ENCODE data around the gene SAMD4B. TPM values are rescaled to one million over a fixed set of nuclear protein-coding genes. Genes with fewer than 3 reads are reported as not detected.

The SAMD4B gene
- total RNA-seq, 1 donor = 85.0 TPM

DNA sequence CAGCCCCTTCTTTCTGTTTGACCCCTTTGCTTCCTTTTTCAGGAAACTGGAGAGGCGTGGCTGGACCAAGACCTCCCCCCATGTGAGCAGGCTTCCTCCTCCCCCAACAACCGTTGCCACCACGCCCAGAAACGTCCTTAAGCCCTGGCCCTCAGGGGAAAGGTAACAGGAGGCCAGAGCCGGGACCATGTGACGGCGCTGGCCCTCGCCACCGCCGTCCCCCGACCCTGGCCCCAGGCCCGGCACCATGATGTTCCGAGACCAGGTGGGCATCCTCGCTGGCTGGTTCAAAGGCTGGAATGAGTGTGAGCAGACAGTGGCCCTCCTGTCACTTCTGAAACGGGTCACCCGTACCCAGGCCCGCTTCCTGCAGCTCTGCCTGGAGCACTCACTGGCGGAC lies 14.4 kb downstream of the SAMD4B start:
- no peak overlapping the region for H3K4me3 ChIP-seq (ENCODE audit: insufficient read depth, low read length)
- no peak for DNase-seq (ENCODE audit: insufficient read length, low spot score, missing footprints)
- peaks cover 54% of the 10 kb centered on the region for H3K79me2 ChIP-seq (ENCODE audit: insufficient read depth, low read length)
- peaks cover 81% of the 10 kb centered on the region for H3K36me3 ChIP-seq (ENCODE audit: insufficient read depth, low read length)
- H3K4me2 ChIP-seq (ENCODE audit: insufficient read depth, low read length) = no peak overlapping the region
- no peaks in the 10 kb centered on the region for H3K27me3 ChIP-seq (ENCODE audit: insufficient read depth, low read length)
- H2AFZ ChIP-seq (ENCODE audit: low read length) = no peak overlapping the region
- H4K20me1 ChIP-seq (ENCODE audit: insufficient read depth, low read length) = peaks cover 7% of the 10 kb centered on the region
- peaks cover 15% of the 10 kb centered on the region for H3K4me1 ChIP-seq (ENCODE audit: insufficient read depth, low read length)
- no peak overlapping the region for H3K27ac ChIP-seq (ENCODE audit: low read depth, low read length)
- no peaks in the 10 kb centered on the region for H3K9me3 ChIP-seq (ENCODE audit: low read depth, low read length)
- TF ChIP-seq, protein P1, sequence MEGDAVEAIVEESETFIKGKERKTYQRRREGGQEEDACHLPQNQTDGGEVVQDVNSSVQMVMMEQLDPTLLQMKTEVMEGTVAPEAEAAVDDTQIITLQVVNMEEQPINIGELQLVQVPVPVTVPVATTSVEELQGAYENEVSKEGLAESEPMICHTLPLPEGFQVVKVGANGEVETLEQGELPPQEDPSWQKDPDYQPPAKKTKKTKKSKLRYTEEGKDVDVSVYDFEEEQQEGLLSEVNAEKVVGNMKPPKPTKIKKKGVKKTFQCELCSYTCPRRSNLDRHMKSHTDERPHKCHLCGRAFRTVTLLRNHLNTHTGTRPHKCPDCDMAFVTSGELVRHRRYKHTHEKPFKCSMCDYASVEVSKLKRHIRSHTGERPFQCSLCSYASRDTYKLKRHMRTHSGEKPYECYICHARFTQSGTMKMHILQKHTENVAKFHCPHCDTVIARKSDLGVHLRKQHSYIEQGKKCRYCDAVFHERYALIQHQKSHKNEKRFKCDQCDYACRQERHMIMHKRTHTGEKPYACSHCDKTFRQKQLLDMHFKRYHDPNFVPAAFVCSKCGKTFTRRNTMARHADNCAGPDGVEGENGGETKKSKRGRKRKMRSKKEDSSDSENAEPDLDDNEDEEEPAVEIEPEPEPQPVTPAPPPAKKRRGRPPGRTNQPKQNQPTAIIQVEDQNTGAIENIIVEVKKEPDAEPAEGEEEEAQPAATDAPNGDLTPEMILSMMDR (IDR thresholded peaks at IDR 0.05; ENCODE audit: extremely low read depth, low read depth, low read length) = no peak

DNA sequence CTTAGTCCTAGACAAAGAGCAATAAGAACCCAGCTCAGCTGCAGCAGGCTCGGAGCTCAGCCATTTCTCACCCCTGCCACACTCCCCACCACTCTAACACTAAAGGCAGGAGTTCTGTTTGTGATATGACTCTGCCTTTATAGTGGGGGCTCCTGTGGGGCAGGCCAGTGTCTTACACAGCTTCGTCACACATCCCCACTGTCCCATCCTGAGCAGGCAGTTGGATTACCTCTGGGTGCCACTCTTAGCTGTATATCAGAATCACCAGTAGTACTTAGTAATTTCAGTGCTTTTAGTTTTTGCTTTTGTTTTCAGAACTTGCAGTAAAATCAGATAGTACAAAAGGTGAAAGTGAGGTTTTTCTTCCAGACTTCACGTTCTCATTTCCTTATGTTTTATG lies 16.8 kb downstream of the SAMD4B start:
- H3K27me3 ChIP-seq (ENCODE audit: insufficient read depth, low read length) = no peaks in the 10 kb centered on the region
- H3K9me3 ChIP-seq (ENCODE audit: low read depth, low read length) = no peaks in the 10 kb centered on the region
- no peak overlapping the region for H3K4me3 ChIP-seq (ENCODE audit: insufficient read depth, low read length)
- peaks cover 21% of the 10 kb centered on the region for H3K4me1 ChIP-seq (ENCODE audit: insufficient read depth, low read length)
- peaks cover 72% of the 10 kb centered on the region for H3K36me3 ChIP-seq (ENCODE audit: insufficient read depth, low read length)
- no peak overlapping the region for H2AFZ ChIP-seq (ENCODE audit: low read length)
- no peak for DNase-seq (ENCODE audit: insufficient read length, low spot score, missing footprints)
- peaks cover 7% of the 10 kb centered on the region for H4K20me1 ChIP-seq (ENCODE audit: insufficient read depth, low read length)
- peaks cover 39% of the 10 kb centered on the region for H3K79me2 ChIP-seq (ENCODE audit: insufficient read depth, low read length)
- H3K4me2 ChIP-seq (ENCODE audit: insufficient read depth, low read length) = no peak overlapping the region
- no peak overlapping the region for H3K27ac ChIP-seq (ENCODE audit: low read depth, low read length)
- TF ChIP-seq, protein P1 (IDR thresholded peaks at IDR 0.05; ENCODE audit: extremely low read depth, low read depth, low read length) = no peak

DNA sequence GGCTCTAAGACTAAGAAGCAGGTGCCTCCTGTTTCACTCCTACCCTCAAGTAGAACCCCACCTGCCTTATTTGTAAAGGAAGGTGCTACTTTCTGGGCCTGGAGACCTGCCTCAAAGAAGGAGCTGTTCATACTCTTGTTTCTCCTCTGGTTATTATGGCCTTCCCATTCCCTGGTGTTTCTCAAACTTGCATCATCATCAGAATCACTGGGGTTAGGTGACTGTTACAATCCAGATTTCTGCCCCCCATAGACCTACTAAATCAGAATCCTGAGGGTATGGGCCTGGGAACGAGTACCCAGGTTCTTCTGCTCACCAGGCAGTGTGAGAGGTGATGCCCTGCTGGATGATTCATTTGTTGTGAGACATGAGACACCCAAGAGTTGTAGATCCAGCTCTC lies 18.4 kb downstream of the SAMD4B start:
- TF ChIP-seq, protein P1 (IDR thresholded peaks at IDR 0.05; ENCODE audit: extremely low read depth, low read depth, low read length) = no peak
- Histone ChIP-seq H3K4me1 (ENCODE audit: insufficient read depth, low read length) (peaks cover 26% of the 10 kb centered on the region), H3K9me3 (ENCODE audit: low read depth, low read length) (no peaks in the 10 kb centered on the region), H3K4me3 (ENCODE audit: insufficient read depth, low read length) (no peak overlapping the region), H3K4me2 (ENCODE audit: insufficient read depth, low read length) (no peak overlapping the region), H2AFZ (ENCODE audit: low read length) (no peak overlapping the region), H4K20me1 (ENCODE audit: insufficient read depth, low read length) (peaks cover 8% of the 10 kb centered on the region), H3K27ac (ENCODE audit: low read depth, low read length) (no peak overlapping the region), H3K27me3 (ENCODE audit: insufficient read depth, low read length) (no peaks in the 10 kb centered on the region), H3K36me3 (ENCODE audit: insufficient read depth, low read length) (peaks cover 66% of the 10 kb centered on the region), H3K79me2 (ENCODE audit: insufficient read depth, low read length) (peaks cover 37% of the 10 kb centered on the region)
- DNase-seq (ENCODE audit: insufficient read length, low spot score, missing footprints) = no peak

DNA sequence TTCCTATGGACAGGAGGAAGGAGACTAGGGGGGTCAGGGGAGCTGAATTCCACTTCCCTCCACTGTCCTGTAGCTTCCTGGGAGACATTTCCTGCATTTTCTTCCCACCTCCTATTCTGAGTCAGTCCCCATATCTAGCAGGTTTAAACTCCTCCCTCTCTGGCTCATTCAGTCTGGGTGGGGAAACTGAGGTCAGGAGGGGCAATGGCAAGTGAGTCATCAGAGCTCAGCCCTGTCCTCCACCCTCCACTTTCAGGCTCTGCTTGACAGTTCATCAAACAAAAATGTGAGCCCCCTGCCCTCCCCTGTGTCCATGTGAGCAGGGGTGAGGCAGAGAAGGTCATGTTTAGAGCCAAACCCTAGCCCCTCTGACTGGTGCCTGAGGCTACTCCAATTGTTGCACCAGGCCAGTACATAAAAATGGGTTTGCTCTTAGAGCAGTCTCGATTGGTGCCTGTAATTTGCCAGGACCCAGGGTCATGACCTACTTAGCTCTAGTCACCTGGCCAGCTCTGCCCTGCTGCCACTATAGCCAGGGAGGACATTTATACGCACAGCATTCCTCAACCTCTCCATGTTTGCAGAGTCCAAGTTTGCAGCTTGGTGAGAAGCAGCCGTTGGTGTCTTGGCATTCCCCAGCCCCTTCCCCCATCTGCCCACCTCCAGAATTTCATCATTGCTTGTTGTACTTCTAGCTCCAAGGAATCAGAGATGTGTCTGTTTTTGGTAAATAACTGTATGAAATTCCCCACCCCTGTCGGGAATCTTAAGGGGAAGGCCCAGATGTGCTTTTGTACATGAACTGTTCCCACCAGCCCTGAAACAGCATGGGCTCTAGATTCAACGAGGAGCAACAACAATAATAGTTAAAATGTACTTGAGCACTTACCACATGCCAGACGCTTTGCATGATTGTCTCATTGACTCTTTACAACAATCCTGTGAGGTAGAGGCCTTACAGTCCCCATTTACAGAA lies 20.7 kb downstream of the SAMD4B start:
- peak overlapping the region; percentile 34 for H3K4me2 ChIP-seq (ENCODE audit: insufficient read depth, low read length)
- TF ChIP-seq, protein P1 (IDR thresholded peaks at IDR 0.05; ENCODE audit: extremely low read depth, low read depth, low read length) = no peak
- no peak overlapping the region for H3K4me3 ChIP-seq (ENCODE audit: insufficient read depth, low read length)

More for the DNA sequence above, 20.7 kb downstream of the SAMD4B start:
- H3K36me3 ChIP-seq (ENCODE audit: insufficient read depth, low read length) = peaks cover 52% of the 10 kb centered on the region
- peaks cover 8% of the 10 kb centered on the region for H4K20me1 ChIP-seq (ENCODE audit: insufficient read depth, low read length)
- H3K27ac ChIP-seq (ENCODE audit: low read depth, low read length) = peak overlapping the region; percentile 74
- no peak overlapping the region for H2AFZ ChIP-seq (ENCODE audit: low read length)
- H3K79me2 ChIP-seq (ENCODE audit: insufficient read depth, low read length) = peaks cover 34% of the 10 kb centered on the region
- DNase-seq (ENCODE audit: insufficient read length, low spot score, missing footprints) = peak; percentile 92
- H3K4me1 ChIP-seq (ENCODE audit: insufficient read depth, low read length) = peaks cover 26% of the 10 kb centered on the region
- no peaks in the 10 kb centered on the region for H3K9me3 ChIP-seq (ENCODE audit: low read depth, low read length)
- H3K27me3 ChIP-seq (ENCODE audit: insufficient read depth, low read length) = no peaks in the 10 kb centered on the region

All from osteoblast (primary cell).